HCT116 (cell line): ENCODE measurements around the gene FARSA.

Experiments used
- CEBPB ChIP-seq: IDR thresholded peaks from 2 replicates; pipeline ENCODE4 v1.6.1; 2012; ENCODE audit warnings: low read depth
- POLR2AphosphoS5 ChIP-seq: IDR thresholded peaks from 2 replicates; pipeline ENCODE4 v1.6.1; 2011; ENCODE audit warnings: mild to moderate bottlenecking, low read depth, low read length, moderate library complexity
- ZNF274 ChIP-seq: fragments of 200-500 bp; sonication (Bioruptor generic); IDR thresholded peaks from 2 replicates; pipeline ENCODE4 v1.6.1; 2014; ENCODE audit warnings: mild to moderate bottlenecking, low read depth, low read length, inconsistent platforms
- TF ChIP-seq, protein P1 (sequence below), 3 experiments: fragments of 200-600 bp in 1 of 3; sonication (generic) in 1 of 3; IDR thresholded peaks in 2 of 3; conservative IDR thresholded peaks in 1 of 3; 2 replicates each; pipeline ENCODE4 v1.5.1; 2012 to 2017; ENCODE audit warnings: low read depth in 2 of 3, low read length in 2 of 3, antibody characterized with exemption in 1 of 3, borderline replicate concordance in 1 of 3, control low read depth in 1 of 3, mild to moderate bottlenecking in 1 of 3, mixed read lengths in 1 of 3, mixed run types in 1 of 3, moderate library complexity in 1 of 3; ENCODE audit not compliant: insufficient read depth in 1 of 3
- TF ChIP-seq, protein P2 (sequence below): IDR thresholded peaks from 2 replicates; pipeline ENCODE4 v1.6.1; 2012

DNA sequence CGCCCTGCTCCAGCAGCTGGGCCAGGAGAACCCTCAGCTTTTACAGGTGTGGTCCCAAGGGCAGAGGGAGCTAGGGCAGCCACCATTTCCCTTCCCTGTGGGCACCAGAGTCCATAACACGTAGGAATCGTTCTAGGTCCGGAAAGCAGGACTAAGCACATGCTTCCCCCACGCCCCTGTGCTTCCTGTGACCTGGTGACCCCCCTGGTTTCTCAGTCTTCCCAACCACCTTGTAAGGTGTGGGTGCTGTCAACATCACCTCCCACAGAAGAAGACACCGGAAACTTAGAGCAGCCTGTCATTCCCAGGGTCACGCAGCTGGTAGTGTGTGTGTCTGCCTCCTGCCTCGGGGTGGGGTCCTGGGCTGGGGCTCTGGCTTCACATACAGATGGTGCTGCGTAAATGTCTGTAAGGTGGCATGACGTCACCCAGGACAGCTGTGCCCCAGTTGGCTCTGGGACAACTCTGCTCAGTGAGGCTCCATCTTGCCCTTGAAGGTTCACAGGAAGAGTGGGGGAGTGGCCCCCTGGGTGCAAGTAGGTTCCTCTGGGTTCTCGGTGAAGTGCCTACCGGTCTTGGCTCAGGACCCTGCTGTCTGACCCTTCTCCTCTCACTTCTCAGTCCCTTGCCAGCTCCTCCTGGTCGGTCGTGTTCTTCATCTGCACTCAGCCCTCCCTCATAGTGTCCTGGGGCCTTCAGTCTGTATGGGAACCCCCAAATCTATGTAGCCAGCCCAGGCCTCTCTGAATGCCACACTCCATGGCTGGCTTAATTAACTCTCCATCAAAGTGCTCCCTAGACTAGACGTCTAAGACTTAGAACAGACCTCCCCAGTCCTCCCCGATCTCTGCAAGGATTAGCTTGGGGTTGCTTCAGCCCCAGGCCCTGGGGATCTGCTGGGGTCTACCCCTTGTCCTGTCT lies 16.1 kb upstream of the FARSA start:
- TF ChIP-seq, protein P1, sequence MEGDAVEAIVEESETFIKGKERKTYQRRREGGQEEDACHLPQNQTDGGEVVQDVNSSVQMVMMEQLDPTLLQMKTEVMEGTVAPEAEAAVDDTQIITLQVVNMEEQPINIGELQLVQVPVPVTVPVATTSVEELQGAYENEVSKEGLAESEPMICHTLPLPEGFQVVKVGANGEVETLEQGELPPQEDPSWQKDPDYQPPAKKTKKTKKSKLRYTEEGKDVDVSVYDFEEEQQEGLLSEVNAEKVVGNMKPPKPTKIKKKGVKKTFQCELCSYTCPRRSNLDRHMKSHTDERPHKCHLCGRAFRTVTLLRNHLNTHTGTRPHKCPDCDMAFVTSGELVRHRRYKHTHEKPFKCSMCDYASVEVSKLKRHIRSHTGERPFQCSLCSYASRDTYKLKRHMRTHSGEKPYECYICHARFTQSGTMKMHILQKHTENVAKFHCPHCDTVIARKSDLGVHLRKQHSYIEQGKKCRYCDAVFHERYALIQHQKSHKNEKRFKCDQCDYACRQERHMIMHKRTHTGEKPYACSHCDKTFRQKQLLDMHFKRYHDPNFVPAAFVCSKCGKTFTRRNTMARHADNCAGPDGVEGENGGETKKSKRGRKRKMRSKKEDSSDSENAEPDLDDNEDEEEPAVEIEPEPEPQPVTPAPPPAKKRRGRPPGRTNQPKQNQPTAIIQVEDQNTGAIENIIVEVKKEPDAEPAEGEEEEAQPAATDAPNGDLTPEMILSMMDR (IDR thresholded peaks at IDR 0.05 in 2 of 3, conservative IDR thresholded peaks at IDR 0.05 in 1 of 3; ENCODE audit: borderline replicate concordance in 1 of 3, insufficient read depth in 1 of 3, low read depth in 2 of 3, low read length in 2 of 3): no peak
- TF ChIP-seq, protein P2, sequence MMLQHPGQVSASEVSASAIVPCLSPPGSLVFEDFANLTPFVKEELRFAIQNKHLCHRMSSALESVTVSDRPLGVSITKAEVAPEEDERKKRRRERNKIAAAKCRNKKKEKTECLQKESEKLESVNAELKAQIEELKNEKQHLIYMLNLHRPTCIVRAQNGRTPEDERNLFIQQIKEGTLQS: no peak
- TF ChIP-seq ZNF274 (no peak), CEBPB (no peak), POLR2AphosphoS5 (no peak)
